WI38 (cell line): ENCODE results near the gene PHACTR3.

Experiments
- H3K4me3 ChIP-seq: 2 replicates; pipeline ENCODE4 v1.5.1; 2011; ENCODE audit warnings: low read depth, mild to moderate bottlenecking, control low read depth, low read length
- CTCF ChIP-seq: IDR thresholded peaks from 2 replicates; pipeline ENCODE4 v1.5.1; 2012; ENCODE audit warnings: low read depth, mild to moderate bottlenecking, control low read depth, low read length

The PHACTR3 gene

GRCh38 chr20:59680852-59681251 lies 76.5 kb downstream of the PHACTR3 start:
- TF ChIP-seq CTCF: no peak
- H3K4me3 ChIP-seq: no peak overlapping the region

- H3K4me3 ChIP-seq: no peak overlapping the region
- TF ChIP-seq CTCF: no peak
These were observed 78.3 kb downstream of the PHACTR3 start for GRCh38 chr20:59682603-59683002.

- no peak for TF ChIP-seq CTCF
- no peak overlapping the region for H3K4me3 ChIP-seq
These were observed 78.8 kb downstream of the PHACTR3 start for GRCh38 chr20:59683181-59683580.

GRCh38 chr20:59684685-59685242 lies 80.4 kb downstream of the PHACTR3 start:
- no peak overlapping the region for H3K4me3 ChIP-seq
- TF ChIP-seq CTCF: no peak

GRCh38 chr20:59686404-59687346 lies 82.3 kb downstream of the PHACTR3 start:
- no peak overlapping the region for H3K4me3 ChIP-seq
- TF ChIP-seq CTCF: no peak

GRCh38 chr20:59688356-59688755 lies 84.0 kb downstream of the PHACTR3 start:
- H3K4me3 ChIP-seq: no peak overlapping the region
- no peak for TF ChIP-seq CTCF

- no peak overlapping the region for H3K4me3 ChIP-seq
- TF ChIP-seq CTCF: no peak
These were observed 84.7 kb downstream of the PHACTR3 start for GRCh38 chr20:59688999-59689398.
